NCI-H526 (cell line): Measurements from ENCODE around the gene A4GALT.
"Not testable (repeated sequence)": the region's sequence is repeated elsewhere in the genome, so short reads cannot be mapped to it uniquely, and the experiment has no call there.

Source experiments
- DNase-seq, 2 experiments: peaks; one replicate each; lab custom pipeline; 2025; lab: John Stamatoyannopoulos, UW

The A4GALT gene

DNA sequence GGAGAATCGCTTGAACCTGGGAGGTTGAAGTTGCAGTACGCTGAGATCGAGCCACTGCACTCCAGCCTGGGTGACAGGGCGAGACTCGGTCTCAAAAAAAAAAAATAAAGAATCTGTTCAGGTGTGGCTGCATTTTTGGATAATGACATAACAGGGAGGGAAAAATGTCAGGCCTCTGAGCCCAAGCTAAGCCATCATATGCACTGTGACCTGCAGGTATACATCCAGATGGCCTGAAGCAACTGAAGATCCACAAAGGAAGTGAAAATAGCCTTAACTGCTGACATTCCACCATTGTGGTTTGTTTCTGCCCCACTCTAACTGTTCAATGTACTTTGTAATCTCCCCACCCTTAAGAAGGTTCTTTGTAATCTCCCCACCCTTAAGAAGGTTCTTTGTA is 19.6 kb upstream of the A4GALT start:
- not testable (repeated sequence) for DNase-seq

DNA sequence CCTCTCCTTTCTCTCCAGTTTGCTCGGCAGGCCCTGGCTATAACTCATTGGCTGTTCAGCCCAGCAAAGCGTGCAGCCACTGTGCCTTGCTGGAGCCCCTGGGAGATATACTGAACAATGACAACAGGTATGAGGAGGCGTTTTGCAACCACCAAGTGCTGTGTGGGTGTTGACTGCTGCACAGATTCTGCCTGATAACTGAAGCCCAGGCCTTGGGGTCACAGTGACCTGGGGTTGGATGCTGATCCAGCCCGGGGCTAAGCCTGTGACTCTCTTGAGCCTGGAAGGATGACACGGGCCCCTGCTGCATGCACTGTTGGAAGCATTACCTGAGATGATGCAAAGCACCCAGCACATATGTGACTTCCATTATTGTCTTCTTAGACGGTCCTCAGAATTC is 13.7 kb upstream of the A4GALT start:
- DNase-seq: no peak

DNA sequence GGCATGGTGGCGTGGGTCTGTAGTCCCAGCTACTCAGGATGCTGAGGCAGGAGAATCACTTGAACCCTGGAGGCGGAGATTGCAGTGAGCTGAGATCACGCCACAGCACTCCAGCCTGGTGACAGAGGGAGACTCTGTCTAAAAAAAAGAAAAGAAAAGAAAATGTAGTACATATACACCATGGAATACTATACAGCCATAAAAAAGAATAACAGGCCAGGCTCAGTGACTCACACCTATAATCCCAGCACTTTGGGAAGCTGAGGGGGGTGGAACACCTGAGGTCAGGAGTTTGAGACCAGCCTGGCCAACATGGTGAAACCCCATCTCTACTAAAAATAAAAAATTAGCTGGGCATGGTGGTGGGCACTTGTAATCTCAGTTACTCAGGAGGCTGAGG is 12.7 kb upstream of the A4GALT start:
- DNase-seq: not testable (repeated sequence)

DNA sequence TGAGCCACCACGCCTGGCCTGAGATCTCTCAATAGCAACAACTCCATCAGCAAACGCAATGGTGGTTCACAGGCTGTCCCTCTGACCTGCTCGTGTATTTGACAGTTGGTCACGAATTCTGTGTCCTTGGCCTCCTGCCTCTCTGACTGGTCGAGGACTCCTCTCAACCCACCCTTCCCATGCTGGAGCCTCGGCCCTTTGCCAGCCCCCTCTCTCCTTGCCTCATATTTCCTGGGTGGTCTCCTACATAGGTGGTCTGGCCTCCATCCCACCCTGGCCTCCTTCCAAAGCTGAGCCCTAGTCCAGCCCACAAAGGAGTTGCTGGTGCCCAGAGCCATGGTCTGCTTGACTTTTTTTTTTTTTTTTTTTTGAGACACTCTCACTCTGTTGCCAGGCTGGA is 11.4 kb upstream of the A4GALT start:
- DNase-seq: no peak

DNA sequence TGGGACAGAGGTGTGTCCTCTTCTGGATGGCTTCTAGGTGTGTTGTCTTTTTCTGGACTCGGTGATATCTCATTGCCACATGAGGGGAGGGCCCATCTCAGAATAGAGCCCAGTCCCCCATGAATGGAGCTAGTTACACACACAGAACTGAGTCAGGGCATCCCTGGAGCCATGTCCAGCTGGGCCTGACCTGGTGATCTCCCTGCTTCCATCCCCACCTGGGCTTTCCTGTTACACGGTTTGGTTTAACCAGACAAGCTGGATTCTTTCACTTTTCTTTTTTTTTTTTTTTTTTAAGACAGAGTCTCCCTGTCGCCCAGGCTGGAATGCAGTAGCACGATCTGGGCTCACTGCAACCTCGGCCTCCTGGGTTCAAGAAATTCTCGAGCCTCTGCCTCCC is 6.1 kb upstream of the A4GALT start:
- DNase-seq: no peak

DNA sequence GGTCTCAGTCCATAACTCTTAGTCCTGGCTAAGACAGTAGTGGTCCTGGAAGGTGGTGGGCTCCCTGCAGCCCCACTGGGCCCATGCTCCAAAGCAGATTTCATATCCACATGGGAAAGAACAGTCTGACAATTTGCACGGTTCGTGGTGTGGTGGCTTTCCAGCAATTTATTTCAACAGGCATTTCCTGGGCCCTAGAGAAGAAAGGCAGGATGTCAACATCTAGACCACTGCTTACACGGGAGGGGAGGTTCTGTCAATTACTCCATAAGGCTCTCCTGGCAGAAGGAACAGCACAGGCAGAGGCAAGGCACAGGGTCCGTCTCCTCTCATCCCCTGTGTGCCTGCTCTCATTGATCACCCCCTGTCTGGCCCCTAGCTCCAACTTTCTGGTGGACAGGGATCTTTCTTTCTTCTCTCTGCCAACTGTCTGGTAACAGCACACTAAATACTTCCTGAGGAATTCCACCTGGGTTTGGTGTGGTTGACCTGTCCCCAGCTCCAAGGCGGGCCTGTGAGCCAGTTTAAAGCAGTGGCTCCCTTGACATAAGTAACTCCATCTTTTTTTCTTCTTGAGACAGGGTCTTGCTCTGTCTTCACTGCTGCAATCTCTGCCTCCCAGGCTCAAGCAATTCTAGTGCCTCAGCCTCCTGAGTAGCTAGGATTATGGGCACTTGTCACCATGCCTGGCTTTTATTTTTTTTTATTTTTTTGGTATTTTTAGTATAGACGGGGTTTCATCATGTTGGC is 5.1 kb upstream of the A4GALT start:
- no peak for DNase-seq

GRCh38 chr22:42724062-42724461 is 3.4 kb upstream of the A4GALT start:
- DNase-seq: no peak

DNA sequence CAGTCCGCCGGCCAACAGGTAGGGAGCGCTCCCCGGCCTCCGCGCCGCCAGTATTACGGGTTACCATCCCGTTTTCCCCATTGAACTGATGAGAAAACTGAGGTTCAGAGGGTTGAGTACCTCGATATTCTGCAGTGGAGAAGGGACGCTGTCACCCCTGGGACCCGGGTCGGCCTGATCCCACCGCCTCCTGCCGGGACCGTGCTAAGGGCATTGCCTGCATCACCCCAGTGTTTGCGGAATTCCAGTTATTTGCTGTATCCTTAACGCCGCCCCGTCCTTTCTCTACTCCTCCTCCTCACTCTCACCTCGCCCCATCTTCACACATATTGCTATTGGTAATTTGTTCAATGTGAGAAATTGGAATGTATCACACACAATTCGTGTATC is 370 bp upstream of the A4GALT start:
- DNase-seq: no peak

GRCh38 chr22:42719656-42720262 is 911 bp downstream of the A4GALT start:
- peak in 1 of 2 experiments; percentile 41 for DNase-seq

- no peak for DNase-seq
Measured at GRCh38 chr22:42719133-42719532, 1.5 kb downstream of the A4GALT start.

DNA sequence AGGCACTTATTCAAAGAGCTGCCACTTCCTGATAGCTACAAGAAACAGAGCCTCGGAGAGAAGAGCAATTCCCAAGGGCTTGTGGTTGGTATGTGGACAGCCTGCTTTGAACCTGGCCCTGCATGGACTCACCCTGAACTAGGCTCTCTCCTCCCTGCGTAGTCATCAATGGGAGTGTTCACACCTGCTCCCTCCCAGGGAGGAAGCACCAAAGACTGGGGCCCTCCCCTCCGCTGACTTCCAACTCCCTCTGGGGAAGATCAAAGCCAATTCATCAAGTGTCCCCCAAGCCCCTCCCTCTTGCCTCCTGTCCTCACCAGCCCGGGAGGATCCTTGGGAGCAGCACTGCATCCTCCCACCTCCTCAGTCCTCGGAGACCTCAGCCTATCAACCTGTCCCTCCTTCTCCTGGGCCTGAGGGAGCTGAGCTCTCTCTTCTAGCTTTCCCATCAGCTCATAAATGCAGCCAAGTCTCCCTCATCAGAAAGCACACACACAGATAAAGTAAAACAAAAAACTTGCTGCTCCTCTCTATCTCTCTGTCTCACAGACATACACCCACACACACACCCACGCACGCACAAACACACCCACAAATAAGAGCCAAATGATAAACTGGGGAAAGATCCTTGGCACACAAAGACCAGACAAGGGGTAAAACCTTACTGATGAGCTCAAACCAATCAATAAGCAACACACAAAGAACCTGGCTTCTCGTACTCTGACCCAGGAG is 3.3 kb downstream of the A4GALT start:
- DNase-seq: peak in 1 of 2 experiments; percentile 30

DNA sequence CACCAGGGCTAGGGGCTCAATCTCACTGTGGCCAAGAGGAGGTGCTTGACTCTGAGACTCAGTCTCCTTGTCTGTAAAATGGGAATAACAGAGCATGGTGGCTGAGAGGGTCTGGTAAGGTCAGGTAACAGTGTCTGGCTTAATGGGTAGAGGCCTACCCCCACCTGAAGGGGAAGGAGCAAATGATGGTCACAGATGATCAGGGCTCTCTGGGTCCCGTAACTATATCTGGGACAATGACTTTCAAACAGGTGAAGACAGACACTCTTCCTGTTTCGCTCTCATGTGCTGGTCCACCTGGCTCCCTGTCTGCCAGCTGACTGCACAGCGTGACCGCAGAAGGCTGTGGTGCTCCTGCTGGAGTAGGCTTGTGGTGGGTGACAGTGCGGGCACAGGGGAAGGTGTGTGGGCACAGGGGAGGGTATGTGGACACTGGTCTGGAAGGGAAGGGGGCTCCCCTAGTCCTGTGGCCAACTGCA is 4.0 kb downstream of the A4GALT start:
- DNase-seq: peak in 1 of 2 experiments; percentile 20

- DNase-seq: no peak
Measured at GRCh38 chr22:42716221-42716620, 4.4 kb downstream of the A4GALT start.

GRCh38 chr22:42714768-42715390 is 5.8 kb downstream of the A4GALT start:
- DNase-seq: no peak

GRCh38 chr22:42714308-42714707 is 6.4 kb downstream of the A4GALT start:
- no peak for DNase-seq

DNA sequence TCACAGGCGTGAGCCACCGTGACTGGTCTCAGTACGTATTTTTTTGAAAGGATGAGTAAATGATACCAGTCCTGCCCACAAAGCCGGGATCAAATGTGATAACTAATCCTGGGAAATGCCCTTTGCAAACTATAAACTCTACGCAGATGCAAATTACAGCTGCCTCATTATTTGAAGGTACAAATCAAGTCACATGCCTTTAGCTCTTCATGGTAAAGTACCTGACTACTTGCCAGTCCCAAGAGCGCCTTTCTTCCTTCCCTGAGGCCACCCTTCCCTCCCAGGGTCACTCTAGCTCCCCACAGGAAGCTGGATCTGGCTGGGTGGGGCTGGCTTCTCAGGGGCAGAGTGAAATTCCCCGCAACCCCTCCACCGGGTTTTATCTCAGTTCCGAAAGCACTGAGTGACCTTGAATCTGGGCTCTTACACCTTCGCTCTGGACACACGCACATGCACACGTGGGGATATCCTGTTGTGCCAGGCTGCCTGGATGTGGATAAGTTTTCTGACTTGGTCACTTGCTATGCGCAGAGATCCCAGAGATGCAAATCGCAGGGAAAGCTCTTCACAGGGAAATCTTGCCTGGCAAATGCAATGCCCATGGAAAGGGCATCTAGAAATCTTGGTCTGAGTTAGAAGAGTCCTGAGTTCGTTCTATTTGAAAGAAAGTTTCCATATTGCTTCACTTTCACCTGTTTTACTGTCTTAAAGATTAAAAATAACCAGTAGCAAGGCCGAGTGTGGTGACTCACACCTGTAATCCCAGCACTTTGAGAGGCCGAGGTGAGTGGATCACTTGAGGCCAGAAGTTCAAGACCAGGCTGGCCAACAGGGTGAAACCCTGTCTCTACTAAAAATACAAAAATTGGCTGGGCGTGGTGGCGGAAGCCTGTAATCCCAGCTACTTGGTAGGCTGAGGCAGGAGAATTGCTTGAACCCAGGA is 8.5 kb downstream of the A4GALT start:
- DNase-seq: peak in 1 of 2 experiments; percentile 15

- no peak for DNase-seq
Measured at GRCh38 chr22:42711281-42711731, 9.4 kb downstream of the A4GALT start.

- no peak for DNase-seq
Measured at GRCh38 chr22:42708417-42708816, 12.3 kb downstream of the A4GALT start.

DNA sequence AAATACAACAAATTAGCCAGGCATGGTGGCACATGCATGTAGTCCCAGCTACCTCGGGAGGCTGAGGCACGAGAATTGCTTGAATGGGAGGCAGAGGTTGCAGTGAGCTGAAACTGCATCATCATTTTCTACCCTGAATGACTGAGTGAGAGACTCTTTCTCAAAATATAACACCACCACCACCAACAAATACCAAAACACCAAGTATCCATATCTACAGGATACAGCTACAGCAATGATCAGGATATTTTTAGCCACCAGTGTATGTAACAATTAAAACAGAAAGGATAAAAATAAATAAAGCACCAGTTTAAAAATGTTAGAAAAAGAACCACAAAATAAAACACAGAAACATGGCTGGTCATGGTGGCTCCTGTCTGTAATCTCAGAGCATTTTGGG is 13.2 kb downstream of the A4GALT start:
- DNase-seq: no peak

DNA sequence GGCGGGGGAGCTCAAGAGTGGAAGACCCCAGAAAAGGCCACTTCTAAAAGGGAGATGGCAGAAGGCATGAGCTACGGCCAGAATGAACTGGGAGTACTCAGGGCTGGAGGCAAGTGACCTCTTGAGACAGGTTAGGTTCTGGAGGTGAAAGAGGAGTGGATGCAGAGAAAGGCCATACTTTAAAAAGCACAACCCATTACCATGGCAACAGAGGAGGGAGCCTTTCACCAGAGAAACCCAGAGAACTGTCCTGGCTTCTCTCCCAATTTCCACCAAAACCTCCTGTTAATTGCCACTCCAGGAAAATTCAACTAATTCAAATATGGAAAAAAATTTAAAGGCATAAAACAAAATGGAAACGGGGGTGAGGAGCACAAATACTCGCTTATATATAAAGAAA is 15.8 kb downstream of the A4GALT start:
- DNase-seq: no peak

DNA sequence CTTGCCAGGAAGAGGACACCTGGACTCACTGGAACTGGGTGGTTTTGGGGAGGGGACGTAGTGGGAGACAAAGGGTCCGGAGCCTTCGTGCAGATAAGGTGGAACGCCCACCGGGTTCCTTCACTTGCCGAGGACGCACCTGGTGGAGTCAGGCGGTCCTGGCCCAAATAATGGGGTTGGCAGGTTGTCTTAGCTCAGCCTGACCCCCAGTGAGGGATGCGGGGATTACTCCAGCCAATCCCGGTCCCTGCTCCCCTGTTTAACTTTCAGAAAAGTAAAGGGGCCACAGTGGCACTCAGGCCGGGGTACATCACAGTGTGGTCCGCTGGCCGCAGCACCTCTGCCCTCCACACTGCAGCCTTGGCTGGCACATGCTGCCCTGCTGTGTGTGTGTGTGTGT is 18.0 kb downstream of the A4GALT start:
- no peak for DNase-seq
